GM18867 (cell line): ENCODE measurements around the gene TINAGL1.

ENCODE experiments used
- ATAC-seq: cut with Tn5 transposase; IDR thresholded peaks from one replicate; pipeline ENCODE4 v1.9.1; 2021; ENCODE audit warnings: mild to moderate bottlenecking, moderate library complexity; ENCODE audit not compliant: unreplicated experiment

Gene TINAGL1

DNA sequence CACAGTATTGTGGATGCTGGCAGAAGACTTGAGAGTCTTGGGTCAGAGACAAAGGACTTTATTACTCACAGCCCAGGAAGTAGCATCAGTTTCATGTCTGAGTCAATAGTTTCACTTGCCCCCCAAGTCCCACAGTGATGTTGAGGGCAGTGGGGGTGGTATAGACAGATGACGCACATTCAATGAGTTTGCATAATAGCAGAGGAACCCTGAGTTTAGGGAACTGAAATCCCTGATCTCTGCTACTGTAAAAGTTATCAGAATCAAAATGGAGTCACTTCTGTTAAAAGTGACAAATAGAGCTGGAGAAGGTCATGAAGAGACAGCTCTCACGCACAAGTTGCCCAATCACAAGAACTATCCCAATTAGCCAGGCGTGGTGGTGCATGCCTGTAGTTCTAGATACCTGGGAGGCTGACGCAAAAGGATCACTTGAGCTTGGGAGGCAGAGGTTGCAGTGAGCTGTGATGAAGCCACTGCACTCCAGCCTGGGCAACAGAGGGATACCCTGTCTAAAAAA is 29.7 kb downstream of the TINAGL1 start:
- ATAC-seq: peak; percentile 96

DNA sequence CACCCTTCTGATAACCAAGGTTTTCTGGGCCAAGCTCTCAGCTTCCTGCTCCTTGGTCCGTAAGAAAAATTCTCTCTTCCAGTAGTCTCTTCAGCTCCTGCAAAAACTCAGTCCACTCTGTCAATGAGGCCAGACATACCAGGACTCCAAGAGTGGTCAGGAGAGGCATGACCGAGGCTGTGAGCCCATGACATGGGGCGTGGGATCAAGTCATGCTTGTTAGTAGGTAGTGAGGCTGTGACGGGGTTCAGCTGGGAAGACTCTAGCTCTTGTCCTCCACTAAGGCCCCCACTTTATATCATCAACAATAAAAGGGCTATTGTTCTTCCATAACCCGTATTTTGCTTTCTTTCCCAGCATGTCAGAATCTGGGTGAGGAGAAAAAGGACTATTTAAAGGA is 31.0 kb downstream of the TINAGL1 start:
- no peak for ATAC-seq

DNA sequence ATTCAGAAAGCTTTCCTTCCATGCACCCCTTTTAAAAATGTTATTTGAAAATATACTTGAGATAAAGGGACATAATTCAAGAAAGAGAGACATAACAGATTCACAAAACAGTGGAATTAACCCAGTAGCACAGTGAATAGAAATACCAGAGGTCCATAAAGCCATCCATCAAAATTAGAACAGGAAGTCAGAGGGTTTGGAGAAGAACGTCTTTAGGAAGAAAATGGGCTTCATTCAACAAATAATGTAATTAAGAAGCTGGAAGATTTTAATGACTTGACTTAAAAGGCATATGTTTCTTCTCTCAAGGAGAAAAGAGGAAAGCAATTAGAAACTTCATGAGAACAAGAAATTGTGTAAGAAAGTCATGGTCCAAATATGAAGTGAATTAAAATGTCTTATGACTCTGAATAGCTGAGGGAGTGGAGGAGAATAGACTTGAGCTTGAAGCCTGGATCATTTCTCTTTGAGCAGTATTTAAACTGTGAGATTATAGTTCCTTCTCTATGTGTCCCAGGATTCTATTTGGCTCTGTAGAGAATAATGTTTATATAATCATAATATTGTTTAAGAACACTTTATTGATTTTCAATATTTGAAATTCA is 33.3 kb downstream of the TINAGL1 start:
- no peak for ATAC-seq

DNA sequence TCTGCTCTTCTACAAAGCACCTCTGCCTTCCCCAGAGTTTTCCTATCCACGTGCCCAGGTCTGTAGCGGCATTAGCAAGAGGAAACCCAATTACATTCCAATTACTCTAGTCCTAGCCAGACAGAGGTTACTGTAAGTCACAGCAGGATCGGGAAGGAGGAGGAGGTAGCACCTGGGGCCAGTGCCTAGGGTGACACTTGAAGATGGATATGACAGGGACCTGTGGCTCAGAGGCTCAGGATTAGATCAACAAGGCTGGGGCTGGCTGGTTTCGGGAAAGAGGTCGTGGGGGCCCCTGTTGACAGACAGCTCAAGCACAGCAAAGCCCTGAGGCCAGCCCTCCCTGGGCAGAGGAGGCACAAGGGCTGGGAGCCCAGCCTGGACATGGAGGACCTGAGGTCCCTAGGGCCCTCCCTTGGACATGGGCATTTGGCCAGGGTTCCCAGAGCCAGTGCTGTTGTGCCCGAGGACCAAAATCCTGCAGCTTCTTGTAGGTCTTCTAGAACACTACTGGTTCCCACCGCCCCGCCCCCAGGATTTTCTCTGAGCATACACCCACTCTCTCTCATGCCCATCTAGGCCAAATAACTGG is 38.2 kb downstream of the TINAGL1 start:
- ATAC-seq: no peak

DNA sequence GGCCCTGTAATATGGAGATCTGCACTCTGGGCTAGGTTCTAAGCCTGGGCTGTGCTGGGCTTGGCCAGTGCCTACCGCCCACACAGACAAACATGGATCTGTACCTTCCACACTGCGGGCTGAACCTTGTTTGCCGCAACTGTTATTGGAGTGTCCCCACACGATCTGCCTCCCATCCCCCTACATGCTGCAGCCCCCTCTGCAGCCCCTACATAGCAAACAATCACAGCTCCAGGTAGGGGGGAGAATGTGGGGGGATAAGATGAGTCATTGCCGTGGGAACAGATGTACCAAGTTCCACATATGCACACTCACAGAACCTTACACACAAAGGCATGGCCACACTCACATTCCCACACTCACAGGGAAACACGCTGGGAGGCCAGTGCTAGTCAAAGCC is 39.1 kb downstream of the TINAGL1 start:
- no peak for ATAC-seq

DNA sequence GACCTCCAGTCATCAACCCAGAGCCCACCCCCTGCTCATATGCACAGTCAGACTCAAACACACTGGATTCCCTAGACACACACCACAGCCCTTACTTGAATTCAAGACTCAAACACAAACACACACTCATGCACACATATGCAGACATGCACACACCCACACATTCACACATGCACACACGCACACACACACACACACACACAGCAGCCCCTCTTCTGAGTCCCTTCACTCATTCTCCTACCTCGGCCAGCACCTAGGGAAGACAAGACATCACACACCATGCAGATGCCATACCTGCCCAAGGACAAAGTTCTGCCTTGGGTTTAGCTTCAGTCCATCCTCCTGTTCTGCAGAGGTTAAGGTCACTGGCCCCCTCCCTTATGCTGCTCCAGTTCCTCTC is 39.6 kb downstream of the TINAGL1 start:
- ATAC-seq: no peak

DNA sequence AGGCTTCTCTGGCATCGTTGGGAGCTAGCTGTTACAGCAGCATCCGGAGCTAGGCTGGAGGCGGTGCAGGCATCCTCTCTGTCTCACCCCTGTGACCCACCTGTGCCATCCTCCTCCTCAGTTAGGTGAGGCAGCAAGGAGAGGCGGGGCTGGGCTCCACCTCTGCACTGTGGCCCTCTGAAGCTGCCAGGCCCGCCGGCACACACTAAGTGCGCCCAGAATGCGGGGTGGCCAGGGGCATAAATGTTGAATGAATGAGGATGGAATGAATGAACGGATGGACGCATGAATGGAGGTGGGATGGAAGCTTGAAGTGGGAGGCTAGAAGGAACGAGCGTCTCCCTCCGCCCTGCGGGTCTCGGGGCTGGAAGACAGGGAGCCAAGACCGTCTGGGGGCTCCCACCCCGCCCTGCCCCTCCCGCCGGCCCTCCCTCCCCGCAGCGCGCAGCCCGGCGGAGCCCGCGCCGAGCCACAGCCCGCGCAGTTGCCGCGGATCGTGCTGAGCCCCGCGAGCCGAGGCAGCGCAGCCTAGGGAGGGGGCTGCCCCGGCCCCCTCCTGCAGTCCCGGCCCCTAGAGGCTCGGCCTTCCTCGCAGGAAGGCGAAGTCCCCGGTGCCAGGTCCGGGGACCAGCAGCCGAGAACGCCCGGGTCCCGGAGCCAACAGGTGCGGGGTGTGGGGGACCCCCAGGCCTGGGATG is 41.1 kb downstream of the TINAGL1 start, which contains the start of gene HCRTR1:
TSS of gene HCRTR1 (plus strand) at position 472 of the 698 bp plus-strand sequence. CDS start 1,504 bp downstream, outside the sequence.
- no peak for ATAC-seq

DNA sequence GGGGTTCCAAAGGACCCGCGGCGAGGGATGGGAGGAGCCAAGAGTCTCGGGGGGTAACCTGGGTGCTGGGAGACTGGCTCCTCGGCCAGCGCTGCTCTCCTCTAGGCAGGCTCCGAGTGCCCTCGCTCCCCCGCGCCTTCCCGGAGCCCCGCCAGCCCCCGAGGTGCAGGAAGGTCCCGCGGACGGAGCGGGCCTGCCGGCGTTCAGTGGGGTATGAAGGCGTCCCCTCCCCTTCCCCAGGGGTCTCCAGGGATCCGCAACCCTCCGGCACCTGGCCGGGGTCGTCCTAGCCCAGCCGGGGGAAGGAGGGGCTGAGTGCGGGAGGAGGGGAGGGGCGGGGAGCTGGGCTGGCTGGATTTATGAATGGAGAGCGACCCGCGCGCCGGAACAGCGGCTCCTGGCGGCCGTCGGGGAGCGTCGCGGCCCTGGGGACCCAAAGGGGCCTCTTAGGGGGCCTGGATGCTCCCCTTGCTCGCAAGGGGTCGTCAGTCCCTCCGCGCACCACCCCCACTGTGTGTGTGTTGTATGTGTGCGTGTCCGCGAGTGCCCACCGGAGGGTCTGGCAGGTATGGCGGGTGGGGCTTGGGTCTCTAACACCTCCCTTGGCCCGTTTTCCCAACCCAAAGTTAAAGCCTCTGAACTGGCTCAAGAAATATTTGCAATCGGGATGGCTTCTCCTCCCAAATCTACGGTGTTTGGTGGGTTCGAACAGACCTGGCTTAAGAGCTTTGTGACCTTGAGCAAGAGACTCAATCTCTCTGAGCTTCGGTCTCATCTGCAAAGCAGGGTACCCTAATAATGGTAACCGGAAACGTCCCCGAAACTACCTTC is 41.8 kb downstream of the TINAGL1 start:
- peak; percentile 55 for ATAC-seq

DNA sequence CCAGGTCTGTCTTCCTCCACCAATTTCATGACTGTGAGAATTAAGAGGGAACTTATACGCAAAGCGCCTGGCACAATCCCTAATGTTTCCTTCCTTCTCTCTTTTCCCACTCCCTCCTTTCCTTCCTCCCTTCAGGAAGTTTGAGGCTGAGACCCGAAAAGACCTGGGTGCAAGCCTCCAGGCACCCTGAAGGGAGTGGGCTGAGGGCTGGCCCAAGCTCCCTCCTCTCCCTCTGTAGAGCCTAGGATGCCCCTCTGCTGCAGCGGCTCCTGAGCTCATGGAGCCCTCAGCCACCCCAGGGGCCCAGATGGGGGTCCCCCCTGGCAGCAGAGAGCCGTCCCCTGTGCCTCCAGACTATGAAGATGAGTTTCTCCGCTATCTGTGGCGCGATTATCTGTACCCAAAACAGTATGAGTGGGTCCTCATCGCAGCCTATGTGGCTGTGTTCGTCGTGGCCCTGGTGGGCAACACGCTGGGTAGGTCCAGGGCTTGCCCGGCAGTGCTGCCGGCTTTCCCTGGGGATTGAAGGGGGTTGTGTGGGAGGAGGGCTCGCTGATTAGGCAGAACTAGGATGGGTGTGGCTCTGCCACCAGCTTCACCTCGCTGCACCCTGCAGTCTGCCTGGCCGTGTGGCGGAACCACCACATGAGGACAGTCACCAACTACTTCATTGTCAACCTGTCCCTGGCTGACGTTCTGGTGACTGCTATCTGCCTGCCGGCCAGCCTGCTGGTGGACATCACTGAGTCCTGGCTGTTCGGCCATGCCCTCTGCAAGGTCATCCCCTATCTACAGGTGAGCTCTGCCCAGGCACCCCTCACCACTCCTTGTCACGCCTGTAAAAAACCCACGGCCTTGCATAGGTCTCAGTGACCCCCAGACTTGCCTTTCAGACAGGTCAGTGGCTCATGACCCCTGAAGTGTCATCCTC is 42.9 kb downstream of the TINAGL1 start:
- ATAC-seq: no peak

DNA sequence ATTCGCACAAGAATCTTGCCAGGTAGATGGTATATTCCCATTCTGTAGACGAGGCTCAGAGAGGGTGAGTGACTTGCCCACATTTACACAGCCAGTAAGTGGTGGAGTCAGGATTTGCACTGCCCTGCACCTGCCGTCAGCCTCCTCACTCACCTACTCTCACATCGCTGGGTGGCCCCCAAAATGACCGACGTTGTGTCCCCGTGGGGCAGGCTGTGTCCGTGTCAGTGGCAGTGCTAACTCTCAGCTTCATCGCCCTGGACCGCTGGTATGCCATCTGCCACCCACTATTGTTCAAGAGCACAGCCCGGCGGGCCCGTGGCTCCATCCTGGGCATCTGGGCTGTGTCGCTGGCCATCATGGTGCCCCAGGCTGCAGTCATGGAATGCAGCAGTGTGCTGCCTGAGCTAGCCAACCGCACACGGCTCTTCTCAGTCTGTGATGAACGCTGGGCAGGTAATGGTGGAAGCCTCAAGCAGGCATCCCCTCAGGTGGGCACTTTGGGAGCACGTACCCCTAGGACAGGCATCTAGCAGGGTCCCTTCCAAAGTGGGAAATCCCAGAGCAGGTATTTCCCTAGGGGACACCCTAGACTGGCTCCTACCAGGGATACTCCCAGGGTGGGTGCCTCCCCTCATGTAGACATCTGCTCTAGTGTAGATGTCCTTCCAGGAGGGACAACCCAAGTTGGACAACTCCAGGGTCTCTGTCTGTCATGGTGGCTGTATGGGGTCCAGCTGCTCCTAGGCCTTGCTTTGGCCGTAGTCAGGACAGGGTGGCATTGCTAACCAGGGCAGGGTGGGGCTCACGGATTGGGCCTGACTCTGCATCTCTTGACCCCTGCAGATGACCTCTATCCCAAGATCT is 44.5 kb downstream of the TINAGL1 start:
- no peak for ATAC-seq

DNA sequence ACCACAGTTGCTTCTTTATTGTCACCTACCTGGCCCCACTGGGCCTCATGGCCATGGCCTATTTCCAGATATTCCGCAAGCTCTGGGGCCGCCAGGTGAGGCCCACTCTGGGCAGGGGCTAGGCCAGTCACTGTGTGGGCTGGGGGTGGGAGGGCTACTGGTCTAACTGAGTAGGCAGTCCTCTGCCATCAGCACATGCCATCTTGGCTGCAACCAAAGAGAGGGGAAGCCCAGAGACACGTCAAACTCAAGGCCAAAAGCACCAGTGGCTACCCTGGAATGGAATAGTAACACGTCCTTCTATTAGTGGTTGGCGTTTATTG is 45.1 kb downstream of the TINAGL1 start:
- ATAC-seq: no peak

DNA sequence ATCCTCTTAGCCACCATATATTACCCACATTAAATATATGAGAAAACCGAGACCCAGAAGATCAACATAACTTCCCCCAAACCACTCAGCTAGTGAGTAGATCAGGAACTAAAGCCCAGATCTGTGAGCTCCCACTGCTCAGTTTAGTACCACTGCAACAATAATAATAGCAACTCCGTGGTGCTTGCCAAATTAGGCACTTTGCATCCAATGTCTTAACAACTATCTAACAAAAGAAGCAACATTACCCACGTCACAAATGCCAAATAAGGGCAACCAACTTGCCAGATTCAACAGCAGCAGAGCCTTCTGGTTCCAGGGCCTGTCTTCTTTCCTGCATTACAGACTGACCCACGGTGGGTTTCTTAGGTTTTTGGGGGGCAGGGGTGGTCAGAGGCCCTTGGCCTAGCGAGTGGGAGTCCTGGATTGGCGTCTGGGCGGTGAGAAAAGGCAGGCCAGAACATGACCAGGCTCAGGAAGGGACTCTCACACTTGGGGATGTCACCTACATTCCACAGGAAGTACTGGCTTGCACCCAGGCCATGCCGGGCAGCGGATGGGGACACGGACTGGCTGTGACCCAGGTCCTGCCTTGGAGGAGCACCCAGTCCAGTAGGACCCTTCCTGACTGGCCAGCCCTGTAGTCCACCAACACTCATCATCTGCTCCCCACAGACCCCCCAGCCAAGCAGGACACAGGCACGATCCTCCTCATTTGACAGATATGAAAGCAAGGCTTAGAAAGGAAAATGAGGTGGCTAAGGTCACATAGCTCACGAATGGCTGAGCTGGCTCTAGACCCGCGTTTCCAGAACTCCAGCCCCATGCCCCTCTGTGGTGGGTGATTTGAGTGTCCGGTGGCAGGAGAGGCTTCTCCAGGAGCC is 45.8 kb downstream of the TINAGL1 start:
- ATAC-seq: no peak

DNA sequence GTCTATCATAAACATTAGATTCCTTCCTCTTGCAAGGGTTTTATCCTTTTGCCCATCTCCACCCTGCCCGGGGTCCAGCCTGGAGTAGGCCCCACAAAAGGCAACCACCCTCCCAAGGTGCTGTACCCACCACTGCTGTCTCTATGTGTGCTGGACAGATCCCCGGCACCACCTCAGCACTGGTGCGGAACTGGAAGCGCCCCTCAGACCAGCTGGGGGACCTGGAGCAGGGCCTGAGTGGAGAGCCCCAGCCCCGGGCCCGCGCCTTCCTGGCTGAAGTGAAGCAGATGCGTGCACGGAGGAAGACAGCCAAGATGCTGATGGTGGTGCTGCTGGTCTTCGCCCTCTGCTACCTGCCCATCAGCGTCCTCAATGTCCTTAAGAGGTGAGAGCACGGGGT is 47.0 kb downstream of the TINAGL1 start:
- no peak for ATAC-seq

DNA sequence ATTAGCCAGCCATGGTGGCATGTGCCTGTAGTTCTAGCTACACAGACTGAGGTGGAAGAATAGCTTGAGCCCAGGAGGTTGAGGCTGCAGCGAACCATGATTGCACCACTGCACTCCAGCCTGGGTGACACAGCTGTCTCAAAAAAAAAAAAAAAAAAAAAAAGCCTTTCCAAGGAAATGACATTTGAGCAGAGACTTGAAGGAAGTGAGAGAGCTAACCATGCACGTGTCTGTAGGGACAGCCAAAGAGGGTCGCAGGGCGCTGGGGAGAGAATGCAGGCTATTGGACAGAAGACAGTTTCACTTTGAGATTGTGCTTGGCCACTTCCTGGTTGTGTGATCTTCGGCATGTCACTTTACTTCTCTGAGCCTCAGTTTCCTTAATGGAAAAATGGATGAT is 48.0 kb downstream of the TINAGL1 start:
- ATAC-seq: no peak

DNA sequence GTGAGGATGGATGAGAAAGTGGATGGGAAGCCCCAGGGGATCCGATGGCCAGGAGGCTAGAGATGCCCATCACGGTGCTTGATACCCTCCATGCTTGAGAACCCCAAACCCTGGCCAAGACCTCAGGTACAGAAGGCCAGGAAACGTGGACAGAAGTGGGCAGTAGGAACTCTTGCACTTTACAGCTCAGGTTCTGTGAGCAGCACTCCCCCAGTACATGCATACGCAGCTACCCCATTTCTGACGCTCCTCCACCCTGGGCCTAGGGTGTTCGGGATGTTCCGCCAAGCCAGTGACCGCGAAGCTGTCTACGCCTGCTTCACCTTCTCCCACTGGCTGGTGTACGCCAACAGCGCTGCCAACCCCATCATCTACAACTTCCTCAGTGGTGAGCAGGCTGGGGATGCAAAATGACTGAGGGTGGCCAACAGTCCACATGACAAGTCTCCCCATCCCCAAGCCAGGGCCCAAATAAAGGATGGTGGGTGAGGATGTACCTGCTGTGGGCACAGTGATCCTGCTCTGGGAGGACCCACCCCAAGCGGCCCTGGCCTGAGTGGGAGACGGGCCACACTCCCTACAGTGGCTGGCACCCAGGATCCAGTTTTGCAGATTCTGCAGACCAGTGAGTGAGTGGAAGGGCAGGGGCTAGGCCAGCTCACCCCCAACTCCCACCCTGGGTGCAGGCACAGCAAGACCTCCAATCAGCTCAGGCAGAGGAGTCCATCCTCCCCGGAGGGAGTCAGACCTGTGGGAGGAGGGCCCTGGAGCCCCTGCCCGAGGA is 48.6 kb downstream of the TINAGL1 start:
- no peak for ATAC-seq

DNA sequence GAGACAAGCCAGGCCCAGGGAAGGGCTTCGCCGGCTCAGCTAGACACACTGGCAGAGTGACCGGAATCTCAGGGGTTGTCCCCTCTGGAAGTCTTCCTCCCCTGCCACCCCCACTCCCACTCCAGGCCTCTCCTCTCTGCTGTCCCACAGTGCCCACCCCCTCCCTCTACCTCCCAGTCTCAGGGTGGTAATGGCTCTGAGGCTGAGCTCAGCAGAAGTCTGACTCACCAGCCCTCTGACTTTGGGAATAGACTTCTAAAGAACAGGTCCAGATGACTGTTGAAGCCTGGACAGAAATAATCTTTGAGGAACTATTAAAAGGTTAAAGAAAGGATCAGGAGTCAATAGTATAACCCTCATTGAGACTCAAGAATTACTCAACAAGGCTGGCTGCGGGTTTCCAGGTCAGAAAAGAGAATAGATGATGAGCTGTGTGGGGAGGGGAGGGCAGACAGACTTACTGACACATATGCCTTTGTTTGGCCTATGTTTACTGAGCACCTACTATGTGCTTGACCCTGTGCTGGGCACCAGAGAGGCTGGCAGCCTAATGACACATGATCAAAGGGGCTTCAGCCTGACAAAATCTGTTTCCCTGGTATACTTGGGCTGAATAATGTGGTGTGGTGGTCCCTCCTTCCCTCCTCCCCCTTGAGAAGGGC is 49.4 kb downstream of the TINAGL1 start:
- ATAC-seq: no peak
